CD14-positive monocyte (primary cell): ENCODE results near the gene VDAC1. TPM values are rescaled to one million over a fixed set of nuclear protein-coding genes. Genes with fewer than 3 reads are reported as not detected.

ENCODE experiments used
- DNase-seq, 3 donors: peaks; one replicate each; pipeline ENCODE4 v3.0.0-alpha.2; 2011 to 2022
- H2AFZ ChIP-seq: 2 replicates; pipeline ENCODE4 v1.6.0; 2012; ENCODE audit warnings: mild to moderate bottlenecking, low read depth, low read length, inconsistent platforms; ENCODE audit not compliant: insufficient read depth, poor library complexity, severe bottlenecking
- H3K27ac ChIP-seq, 2 donors: 1 replicate in 1 of 2; 2 replicates in 1 of 2; pipeline ENCODE4 v1.5.1; 2012 to 2013; ENCODE audit warnings: low read length in 2 of 2, control low read depth in 1 of 2, inconsistent platforms in 1 of 2, low read depth in 1 of 2, mild to moderate bottlenecking in 1 of 2
- H3K27me3 ChIP-seq, 2 donors: one replicate each; pipeline versions ENCODE4 v1.6.0 to v1.6.1; 2011 to 2013; ENCODE audit warnings: low read length in 2 of 2; ENCODE audit not compliant: control insufficient read depth in 2 of 2, insufficient read depth in 2 of 2
- H3K36me3 ChIP-seq, 2 donors: replicated peaks in 1 of 2; 1 replicate in 1 of 2; 2 replicates in 1 of 2; pipeline versions ENCODE4 v1.5.1 to v1.6.1; 2012 to 2013; ENCODE audit warnings: low read length in 2 of 2, control low read depth in 1 of 2, inconsistent platforms in 1 of 2, mild to moderate bottlenecking in 1 of 2; ENCODE audit not compliant: insufficient read depth in 2 of 2, control insufficient read depth in 1 of 2
- H3K4me1 ChIP-seq, 2 donors: 1 replicate in 1 of 2; 2 replicates in 1 of 2; pipeline versions ENCODE4 v1.5.1 to v1.6.1; 2012 to 2013; ENCODE audit warnings: low read length in 2 of 2, control low read depth in 1 of 2, inconsistent platforms in 1 of 2, mild to moderate bottlenecking in 1 of 2, moderate library complexity in 1 of 2; ENCODE audit not compliant: insufficient read depth in 2 of 2, control insufficient read depth in 1 of 2
- H3K4me2 ChIP-seq: replicated peaks from 2 replicates; pipeline ENCODE3; 2012; ENCODE audit warnings: low read length, moderate library complexity, mild to moderate bottlenecking; ENCODE audit not compliant: poor library complexity, severe bottlenecking; ENCODE audit errors: extremely low read depth
- H3K4me3 ChIP-seq, 3 experiments: fragments of 200-600 bp in 1 of 3; sonication (generic) in 1 of 3; replicated peaks in 1 of 3; 1 replicate in 2 of 3; 2 replicates in 1 of 3; pipeline ENCODE4 v1.5.1; 2011 to 2013; ENCODE audit warnings: low read length in 3 of 3, mild to moderate bottlenecking in 3 of 3, control low read depth in 2 of 3, low read depth in 2 of 3, inconsistent platforms in 1 of 3, moderate library complexity in 1 of 3
- H3K79me2 ChIP-seq: 2 replicates; pipeline ENCODE4 v1.6.0; 2012; ENCODE audit warnings: mild to moderate bottlenecking, control low read depth, inconsistent platforms, low read length, moderate library complexity; ENCODE audit not compliant: insufficient read depth
- H3K9ac ChIP-seq: 2 replicates; pipeline ENCODE4 v1.6.0; 2017; ENCODE audit warnings: low read length, mild to moderate bottlenecking; ENCODE audit not compliant: insufficient read depth, poor library complexity, severe bottlenecking
- H3K9me3 ChIP-seq, 2 donors: replicated peaks in 1 of 2; 1 replicate in 1 of 2; 2 replicates in 1 of 2; pipeline versions ENCODE4 v1.5.1 to v1.6.1; 2012 to 2013; ENCODE audit warnings: low read length in 2 of 2, control low read depth in 1 of 2; ENCODE audit not compliant: control insufficient read depth in 1 of 2, insufficient read depth in 1 of 2
- H4K20me1 ChIP-seq: 2 replicates; pipeline ENCODE4 v1.6.0; 2012; ENCODE audit warnings: mild to moderate bottlenecking, low read length, control low read depth, moderate library complexity; ENCODE audit not compliant: insufficient read depth
- H3K27ac Mint-ChIP-seq, 7 donors: one replicate each; pipeline ENCODE4 v1.8.0; 2020; ENCODE audit warnings: mild to moderate bottlenecking in 7 of 7, mixed read lengths in 7 of 7, moderate library complexity in 6 of 7, inconsistent platforms in 2 of 7
- H3K27me3 Mint-ChIP-seq, 3 donors: one replicate each; pipeline ENCODE4 v1.8.0; 2021 to 2022; ENCODE audit warnings: low read depth in 3 of 3, mild to moderate bottlenecking in 3 of 3, mixed read lengths in 3 of 3, moderate library complexity in 3 of 3, inconsistent platforms in 1 of 3
- H3K36me3 Mint-ChIP-seq, 2 donors: one replicate each; pipeline ENCODE4 v1.8.0; 2020; ENCODE audit warnings: mixed read lengths in 2 of 2, inconsistent platforms in 1 of 2, mild to moderate bottlenecking in 1 of 2
- H3K4me1 Mint-ChIP-seq: one replicate; pipeline ENCODE4 v1.8.0; 2020; ENCODE audit warnings: mild to moderate bottlenecking, mixed read lengths
- H3K4me3 Mint-ChIP-seq, 2 donors: one replicate each; pipeline ENCODE4 v1.8.0; 2020; ENCODE audit warnings: mild to moderate bottlenecking in 2 of 2, mixed read lengths in 2 of 2, moderate library complexity in 1 of 2
- H3K9me3 Mint-ChIP-seq, 7 donors: one replicate each; pipeline ENCODE4 v1.8.0; 2020 to 2022; ENCODE audit warnings: mixed read lengths in 7 of 7, mild to moderate bottlenecking in 6 of 7, moderate library complexity in 6 of 7, inconsistent platforms in 2 of 7
- CTCF ChIP-seq: fragments of 200-600 bp; IDR thresholded peaks from one replicate; pipeline ENCODE4 v1.8.0; 2022; ENCODE audit warnings: antibody characterized with exemption, mild to moderate bottlenecking
- WGBS: methylation state at CpG from one replicate; pipeline ENCODE4 v1.1.5; 2013; ENCODE audit warnings: missing lambda C conversion rate; ENCODE audit not compliant: insufficient coverage; 5-methylcytosine and 5-hydroxymethylcytosine counted together
- intact Hi-C, 2 donors: fragments of 100-400 bp; cut with micrococcal nuclease; formaldehyde crosslinking; loops; one replicate each; pipeline versions ENCODE4 v1.15.0 to v1.15.1; 2023
- polyA plus RNA-seq, 3 donors: library from polyadenylated mRNA; depleted of rRNA in 1 of 3; unstranded in 2 of 3; stranded (reverse) in 1 of 3; fragments of 300-500 nt in 2 of 3; fragments of >200 nt in 1 of 3; fragmentation: Illumina TruSeq in 2 of 3; gene quantifications; 1 replicate in 2 of 3; 2 replicates in 1 of 3; pipeline ENCODE4 v1.2.3, GENCODE V29; 2012 to 2021

VDAC1 gene
- polyA plus RNA-seq, 3 donors: 59.9 to 107 (median 84.4) TPM

- no peaks in the 10 kb centered on the region for H4K20me1 ChIP-seq
- H3K36me3 Mint-ChIP-seq: no peaks in the 10 kb centered on the region
- DNase-seq: no peak
- no peaks in the 10 kb centered on the region for H3K79me2 ChIP-seq
- no peak overlapping the region for H3K4me2 ChIP-seq
- H3K4me3 ChIP-seq: no peak overlapping the region
- no peak overlapping the region for H3K27ac ChIP-seq
- H3K4me3 Mint-ChIP-seq: no peak overlapping the region
- H2AFZ ChIP-seq: no peak overlapping the region
- H3K4me1 ChIP-seq: peaks cover 3 to 8% of the 10 kb centered on the region in 2 donors
- H3K9ac ChIP-seq: no peak overlapping the region
- no peaks in the 10 kb centered on the region for H3K36me3 ChIP-seq
- peaks cover 4 to 9% (median 5%) of the 10 kb centered on the region in 3 donors for H3K27me3 Mint-ChIP-seq
- TF ChIP-seq CTCF: no peak
- peaks cover 0 to 2% (median 0%) of the 10 kb centered on the region in 7 donors for H3K9me3 Mint-ChIP-seq
- H3K27ac Mint-ChIP-seq: no peak overlapping the region
- no peaks in the 10 kb centered on the region for H3K27me3 ChIP-seq
- intact Hi-C loops: no loop called here
- peaks cover 6% of the 10 kb centered on the region for H3K4me1 Mint-ChIP-seq
- H3K9me3 ChIP-seq: no peaks in the 10 kb centered on the region
Observed at GRCh38 chr5:134048864-134049263, 44.1 kb upstream of the VDAC1 start.

- Mint-ChIP-seq H3K4me1 (no peaks in the 10 kb centered on the region), H3K27me3 (peaks cover 7 to 13% (median 8%) of the 10 kb centered on the region in 3 donors), H3K36me3 (no peaks in the 10 kb centered on the region), H3K9me3 (peaks cover 0 to 2% (median 0%) of the 10 kb centered on the region in 7 donors), H3K4me3 (no peak overlapping the region), H3K27ac (no peak overlapping the region)
- Histone ChIP-seq H3K9me3 (no peaks in the 10 kb centered on the region), H3K36me3 (no peaks in the 10 kb centered on the region), H3K4me1 (no peaks in the 10 kb centered on the region), H3K9ac (no peak overlapping the region), H3K4me3 (no peak overlapping the region), H4K20me1 (no peaks in the 10 kb centered on the region), H3K27ac (no peak overlapping the region), H3K4me2 (no peak overlapping the region), H3K79me2 (no peaks in the 10 kb centered on the region), H3K27me3 (no peaks in the 10 kb centered on the region), H2AFZ (no peak overlapping the region)
- 82% methylated on average over 4 of the region's 8 CpGs for WGBS
- intact Hi-C loops: no loop called here
- no peak for DNase-seq
- TF ChIP-seq CTCF: no peak
Observed at GRCh38 chr5:134047687-134048056, 42.9 kb upstream of the VDAC1 start.
